ENCODE measurements around the gene THSD1.
"Not testable (repeated sequence)": the region's sequence is repeated elsewhere in the genome, so short reads cannot be mapped to it uniquely, and the experiment has no call there.

THSD1 gene

DNA sequence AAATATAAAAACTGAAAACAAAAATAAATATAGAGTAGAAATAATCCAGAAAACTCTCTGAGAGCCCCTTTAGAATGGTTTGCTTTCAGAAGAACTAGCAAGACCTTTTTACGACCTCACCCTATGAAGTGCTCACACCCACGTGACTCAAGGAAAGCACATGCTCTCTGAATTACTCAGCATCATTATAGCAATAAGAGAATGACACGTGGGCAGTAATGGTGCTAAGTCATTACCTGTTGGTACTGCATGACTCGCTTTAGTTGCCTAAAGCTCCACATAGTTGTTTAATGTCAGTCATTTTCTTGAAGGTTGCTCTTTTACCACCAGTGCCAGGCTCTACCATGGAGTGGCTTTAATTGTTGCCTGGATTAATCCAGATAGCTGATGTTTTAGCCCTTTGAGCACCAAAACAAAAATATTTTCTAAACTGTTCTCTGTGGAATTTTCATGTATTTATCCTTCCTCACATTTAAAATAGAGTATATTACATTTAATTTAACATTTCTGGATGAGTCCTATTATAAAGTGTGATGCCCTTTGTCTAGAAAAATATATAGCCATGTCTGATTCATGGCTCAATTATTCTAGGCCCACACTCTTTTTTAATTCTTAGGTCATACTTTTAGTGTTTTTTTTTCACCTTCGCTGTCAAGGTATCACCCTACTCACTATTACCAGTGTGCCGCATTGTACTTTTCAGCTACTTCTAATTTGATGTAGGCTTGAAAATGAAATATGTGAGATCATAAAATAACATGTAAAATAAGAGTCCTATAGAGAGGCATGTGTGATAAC, 56.8 kb downstream of the THSD1 start:
- no peak for DNase-seq

DNA sequence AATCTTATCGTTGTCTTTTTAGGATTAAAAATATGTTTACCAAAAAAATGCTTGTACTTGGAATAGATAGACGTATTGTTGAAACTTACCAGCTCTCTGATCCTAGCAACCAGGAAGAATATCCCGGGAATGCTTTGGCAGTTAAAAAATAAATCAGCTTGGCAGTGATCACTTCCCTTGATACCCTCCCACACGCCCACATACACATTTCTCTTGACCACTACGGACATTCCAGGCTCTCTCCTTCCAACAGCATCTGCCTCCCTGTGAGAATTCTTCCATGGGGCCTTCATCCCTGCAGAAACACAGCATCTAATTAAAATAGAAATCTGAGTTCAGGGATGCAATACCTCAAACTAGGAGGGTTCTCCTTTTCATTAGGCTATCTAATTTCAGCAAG, 57.9 kb downstream of the THSD1 start:
- DNase-seq: no peak

DNA sequence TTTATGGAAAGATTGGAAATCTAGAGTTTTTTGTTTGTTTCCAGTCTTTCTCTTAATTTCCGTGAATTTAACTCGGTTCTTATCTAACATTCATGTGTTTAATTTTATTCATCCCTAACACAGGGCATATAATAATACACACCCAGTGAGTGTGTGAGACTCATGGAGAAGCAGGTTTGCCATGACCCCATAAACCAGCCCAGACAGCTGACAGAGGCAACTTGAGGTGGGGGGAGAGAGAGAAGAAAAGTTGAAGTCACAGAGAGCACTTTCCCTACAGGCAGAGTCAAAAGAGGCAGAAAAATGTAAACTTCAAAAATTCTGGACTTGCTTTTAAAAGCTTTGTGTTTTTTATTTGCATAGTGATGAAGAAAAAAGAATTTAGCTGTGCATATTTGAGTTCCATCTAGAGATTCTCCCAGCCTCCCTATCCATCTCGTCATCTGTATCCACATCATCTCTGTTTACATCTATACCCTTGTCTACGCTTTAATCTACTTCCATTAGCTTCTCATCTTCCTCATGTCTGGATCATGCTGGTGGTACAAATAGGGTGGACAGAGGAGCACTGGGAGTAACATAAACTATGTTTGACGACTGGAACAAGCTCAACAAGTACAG, 60.2 kb downstream of the THSD1 start:
- DNase-seq: no peak

DNA sequence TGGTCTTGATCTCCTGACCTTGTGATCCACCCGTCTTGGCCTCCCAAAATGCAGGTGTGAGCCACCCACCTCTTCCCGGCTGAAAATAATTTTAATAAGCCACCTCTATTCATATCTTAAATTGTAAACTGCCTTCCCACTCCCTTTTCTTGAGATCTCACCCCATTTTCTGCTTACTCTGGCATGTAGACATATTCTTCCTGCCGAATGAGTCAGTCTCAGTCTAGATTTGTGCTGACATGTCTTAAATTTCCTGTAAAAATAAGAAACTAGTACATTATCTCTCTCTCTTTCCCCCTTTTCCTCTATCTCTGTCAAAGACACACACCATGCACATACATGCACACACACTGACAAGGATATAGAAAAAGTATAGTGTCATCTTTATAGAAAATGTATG, 60.9 kb downstream of the THSD1 start:
- no peak for DNase-seq

DNA sequence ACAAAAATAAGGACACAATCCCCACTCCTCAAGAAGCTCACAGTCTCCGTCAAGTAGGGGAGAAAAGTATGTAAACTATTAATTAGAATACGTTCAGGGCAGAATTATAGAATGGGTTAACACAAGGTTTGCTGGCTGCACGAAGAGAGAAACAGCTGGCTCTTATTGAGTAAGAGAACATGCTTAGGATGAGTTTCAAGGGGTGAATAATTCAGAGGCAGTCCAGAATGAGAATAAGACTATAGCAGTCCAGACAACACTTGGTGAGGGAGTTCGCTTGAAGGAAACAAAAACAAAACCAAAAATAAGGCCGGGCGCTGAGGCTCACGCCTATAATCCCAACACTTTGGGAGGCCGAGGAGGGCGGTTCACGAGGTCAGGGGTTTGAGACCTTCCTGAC, 61.9 kb downstream of the THSD1 start:
- DNase-seq: no peak

DNA sequence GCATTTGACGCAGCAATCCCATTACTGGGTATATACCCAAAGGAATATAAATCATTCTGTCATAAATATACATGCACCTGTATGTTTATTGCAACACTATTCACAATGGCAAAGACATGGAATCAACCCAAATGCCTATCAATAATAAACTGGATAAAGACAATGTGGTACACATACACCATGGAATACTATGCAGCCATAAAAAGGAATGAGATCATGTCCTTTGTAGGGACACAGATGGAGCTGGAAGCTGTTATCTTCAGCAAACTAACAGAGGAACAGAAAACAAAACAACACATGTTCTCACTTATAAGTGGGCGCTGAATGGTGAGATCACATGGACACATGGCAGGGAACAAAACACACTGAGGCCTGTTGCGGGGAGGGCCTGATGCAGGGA, 63.8 kb downstream of the THSD1 start:
- not testable (repeated sequence) for DNase-seq

DNA sequence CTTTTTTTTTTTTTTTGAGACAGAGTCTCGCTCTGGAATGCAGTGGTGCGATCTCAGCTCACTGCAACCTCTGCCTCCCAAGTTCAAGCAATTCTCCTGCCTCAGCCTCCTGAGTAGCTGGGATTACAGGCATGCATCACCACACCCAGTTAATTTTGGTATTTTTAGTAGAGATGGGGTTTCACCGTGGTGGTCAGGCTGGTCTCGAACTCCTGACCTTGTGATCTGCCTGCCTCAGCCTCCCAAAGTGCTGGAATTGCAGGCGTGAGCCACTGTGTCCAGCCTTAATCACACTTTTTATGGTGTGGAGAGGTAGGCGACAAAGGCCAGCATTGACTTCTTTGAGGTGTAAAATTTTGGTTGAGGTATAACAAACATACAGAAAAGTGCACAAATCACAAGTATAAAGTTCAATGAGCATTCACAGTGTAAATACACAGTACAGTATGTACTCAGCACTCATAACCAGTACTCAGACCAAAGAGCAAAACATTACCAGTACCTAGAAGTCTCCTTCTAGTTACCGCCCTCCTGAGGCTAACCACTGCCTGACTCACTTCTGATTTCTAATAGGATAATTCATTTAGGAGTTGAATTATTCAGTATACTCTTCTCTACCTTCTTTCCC, 68.0 kb downstream of the THSD1 start:
- DNase-seq: not testable (repeated sequence)

DNA sequence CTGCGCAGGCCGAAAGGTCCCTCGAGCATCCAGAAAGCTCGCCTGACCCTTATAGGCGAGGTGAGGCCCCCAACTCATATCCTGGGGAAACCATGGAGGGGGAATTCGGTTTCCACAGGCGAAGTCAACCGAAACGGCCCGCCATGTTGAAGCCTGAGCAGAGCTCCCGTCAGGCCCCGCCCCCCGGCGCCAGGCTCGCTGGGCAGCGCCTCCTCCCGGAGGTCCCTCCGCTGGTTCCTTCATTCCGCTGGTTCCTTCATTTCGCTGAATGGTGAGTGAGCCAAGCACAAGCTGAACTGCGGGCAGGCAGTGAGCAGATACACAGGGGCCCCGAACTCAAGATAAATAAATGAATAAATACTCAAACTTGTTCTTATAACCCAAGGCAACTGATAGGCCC, 71.9 kb downstream of the THSD1 start:
- DNase-seq: not testable (repeated sequence)

DNA sequence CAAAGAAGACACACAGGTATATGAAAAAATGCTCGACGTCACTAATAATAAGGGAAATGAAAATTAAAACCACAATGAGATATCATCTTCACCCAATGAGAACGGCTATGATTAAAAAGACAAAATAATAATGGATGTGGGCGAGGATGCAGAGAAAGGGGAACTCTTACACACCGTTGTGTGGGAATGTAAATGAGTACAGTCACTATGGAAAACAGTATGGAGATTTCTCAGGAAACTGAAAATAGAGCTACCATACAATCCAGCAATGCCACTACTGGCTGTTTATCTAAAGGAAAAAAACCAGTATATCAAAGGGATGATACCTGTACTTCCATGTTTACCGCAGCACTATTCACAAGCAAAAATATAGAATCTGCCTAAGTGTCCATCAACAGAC, 74.1 kb downstream of the THSD1 start:
- DNase-seq: not testable (repeated sequence)
